ENCODE data around the gene MEIS1. TPM values are rescaled to one million over a fixed set of nuclear protein-coding genes. Genes with fewer than 3 reads are reported as not detected.

MEIS1 gene
- total RNA-seq, 1 experiment from 2014 or later = 6.2 TPM

- Histone ChIP-seq H3K9me3 (replicated peaks) (no peaks in the 10 kb centered on the region), H3K27me3 (replicated peaks) (no peaks in the 10 kb centered on the region), H3K4me1 (replicated peaks) (no peaks in the 10 kb centered on the region), H3K4me3 (no peak overlapping the region), H3K27ac (no peak overlapping the region), H3K36me3 (no peaks in the 10 kb centered on the region)
- no peak for DNase-seq (ENCODE audit: low read depth in 1 of 2, low spot score in 2 of 2)
Measured at GRCh38 chr2:66544258-66544657, 109.3 kb downstream of the MEIS1 start.

DNA sequence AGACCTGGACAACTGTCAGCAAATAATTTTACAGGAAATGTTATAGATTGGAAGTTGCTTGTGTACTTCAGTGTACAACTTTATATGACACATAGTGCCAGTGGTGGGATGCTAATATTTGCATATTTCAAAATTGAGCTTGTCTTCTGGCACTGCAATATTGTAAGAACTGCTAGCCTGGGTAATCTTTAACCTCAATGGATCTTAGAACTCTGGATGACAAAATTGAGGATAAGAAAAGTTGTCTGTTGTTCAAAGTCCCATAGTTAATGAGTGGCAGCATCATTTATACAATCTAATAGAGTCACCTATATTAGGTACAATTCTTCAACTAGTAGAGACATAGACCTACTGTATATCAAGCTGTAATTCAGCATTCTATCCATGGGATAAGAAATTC is 110.3 kb downstream of the MEIS1 start:
- Histone ChIP-seq H3K27ac (no peak overlapping the region), H3K36me3 (no peaks in the 10 kb centered on the region), H3K4me3 (no peak overlapping the region), H3K27me3 (replicated peaks) (no peaks in the 10 kb centered on the region), H3K9me3 (replicated peaks) (no peaks in the 10 kb centered on the region), H3K4me1 (replicated peaks) (no peaks in the 10 kb centered on the region)
- no peak for DNase-seq (ENCODE audit: low read depth in 1 of 2, low spot score in 2 of 2)

- Histone ChIP-seq H3K27ac (no peak overlapping the region), H3K27me3 (replicated peaks) (no peaks in the 10 kb centered on the region), H3K4me1 (replicated peaks) (no peaks in the 10 kb centered on the region), H3K36me3 (no peaks in the 10 kb centered on the region), H3K4me3 (no peak overlapping the region), H3K9me3 (replicated peaks) (no peaks in the 10 kb centered on the region)
- no peak for DNase-seq (ENCODE audit: low read depth in 1 of 2, low spot score in 2 of 2)
Measured at GRCh38 chr2:66547118-66547517, 112.2 kb downstream of the MEIS1 start.

GRCh38 chr2:66547887-66548286 is 113.0 kb downstream of the MEIS1 start:
- Histone ChIP-seq H3K36me3 (no peaks in the 10 kb centered on the region), H3K4me1 (replicated peaks) (no peaks in the 10 kb centered on the region), H3K27me3 (replicated peaks) (no peaks in the 10 kb centered on the region), H3K4me3 (no peak overlapping the region), H3K27ac (no peak overlapping the region), H3K9me3 (replicated peaks) (no peaks in the 10 kb centered on the region)
- DNase-seq (ENCODE audit: low read depth in 1 of 2, low spot score in 2 of 2) = no peak

DNA sequence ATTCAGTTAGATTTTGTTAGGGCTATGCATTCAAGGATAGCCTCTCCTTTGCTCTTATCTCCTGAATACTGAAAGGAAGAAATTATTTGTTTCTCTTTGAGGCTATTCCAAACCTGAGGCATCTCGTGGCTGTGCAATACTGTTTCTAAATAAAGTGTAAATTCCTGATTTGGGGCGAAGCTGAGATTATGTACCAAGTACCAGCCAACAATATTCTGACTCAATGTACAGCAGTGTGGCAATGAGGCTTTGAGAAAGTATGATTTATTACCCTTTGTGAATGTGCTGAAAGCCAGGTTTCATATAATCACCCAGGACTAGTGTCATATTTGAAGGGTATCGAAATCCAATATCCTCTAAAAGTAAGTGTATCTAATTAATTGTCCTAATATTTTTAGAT is 113.5 kb downstream of the MEIS1 start:
- Histone ChIP-seq H3K27me3 (replicated peaks) (no peaks in the 10 kb centered on the region), H3K27ac (no peak overlapping the region), H3K9me3 (replicated peaks) (no peaks in the 10 kb centered on the region), H3K36me3 (no peaks in the 10 kb centered on the region), H3K4me1 (replicated peaks) (no peaks in the 10 kb centered on the region), H3K4me3 (no peak overlapping the region)
- DNase-seq (ENCODE audit: low read depth in 1 of 2, low spot score in 2 of 2) = no peak

DNA sequence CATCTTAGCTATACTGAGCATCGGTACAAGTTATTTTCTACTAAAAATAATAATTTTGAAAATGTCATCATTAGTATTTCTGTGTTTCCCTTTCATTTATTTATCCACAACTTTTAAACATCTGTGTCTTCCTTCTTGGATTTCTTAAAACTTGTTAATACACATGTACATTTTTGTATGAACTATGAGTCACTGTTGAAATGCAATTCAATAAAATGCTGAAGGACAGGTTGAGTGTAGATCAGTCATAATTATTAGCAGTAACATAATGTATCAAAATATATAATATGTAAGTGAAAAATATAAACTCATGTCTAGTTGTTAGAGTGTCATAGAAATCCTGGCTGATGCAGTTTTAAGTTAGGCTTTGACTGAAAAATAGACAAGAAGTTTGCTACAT is 115.9 kb downstream of the MEIS1 start:
- DNase-seq (ENCODE audit: low read depth in 1 of 2, low spot score in 2 of 2) = no peak

DNA sequence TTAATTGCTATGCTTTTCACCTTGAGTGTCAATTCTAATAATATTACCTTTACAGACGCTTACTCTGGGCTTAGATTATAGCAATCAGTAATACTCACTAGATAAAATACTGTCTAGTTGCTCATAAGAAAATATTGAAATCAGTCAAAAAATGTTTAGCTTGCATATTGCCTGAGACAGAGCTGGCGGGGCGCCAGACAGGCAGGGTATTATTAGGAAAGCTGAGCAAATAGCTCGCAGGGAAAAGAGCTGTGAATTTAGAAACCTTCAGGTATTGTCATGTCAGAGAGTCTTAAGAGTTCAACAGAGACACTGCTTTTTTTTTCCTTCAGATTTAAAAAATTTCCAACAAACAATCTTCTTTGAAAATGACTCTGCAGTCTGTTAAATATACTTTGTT is 118.4 kb downstream of the MEIS1 start:
- DNase-seq (ENCODE audit: low read depth in 1 of 2, low spot score in 2 of 2) = no peak
- H3K27me3 ChIP-seq (replicated peaks) = no peaks in the 10 kb centered on the region
- H3K27ac ChIP-seq = no peak overlapping the region
- no peak overlapping the region for H3K4me3 ChIP-seq
- no peaks in the 10 kb centered on the region for H3K4me1 ChIP-seq (replicated peaks)
- no peaks in the 10 kb centered on the region for H3K9me3 ChIP-seq (replicated peaks)
- no peaks in the 10 kb centered on the region for H3K36me3 ChIP-seq

More for the DNA sequence above, 115.9 kb downstream of the MEIS1 start:
- Histone ChIP-seq H3K9me3 (replicated peaks) (no peaks in the 10 kb centered on the region), H3K4me3 (no peak overlapping the region), H3K36me3 (no peaks in the 10 kb centered on the region), H3K4me1 (replicated peaks) (no peaks in the 10 kb centered on the region), H3K27me3 (replicated peaks) (no peaks in the 10 kb centered on the region), H3K27ac (no peak overlapping the region)

DNA sequence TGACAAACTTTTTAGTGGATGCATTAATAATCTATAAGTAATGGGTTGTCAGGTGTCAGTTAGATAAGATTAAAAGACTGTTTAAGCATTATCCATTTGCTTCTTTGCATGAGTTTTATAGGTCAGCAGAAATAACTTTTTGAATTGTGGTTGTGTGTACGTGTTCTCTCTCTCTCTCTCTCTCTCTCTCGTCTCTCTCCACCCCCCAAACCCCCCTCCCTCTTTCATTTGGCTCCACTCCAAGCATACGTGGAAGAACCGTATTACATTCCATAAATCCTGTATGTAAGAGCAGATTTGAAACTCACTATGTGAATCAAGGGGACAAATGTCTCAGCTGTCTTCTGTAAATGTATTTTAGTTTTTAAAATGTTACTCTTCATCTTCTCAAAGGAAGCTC is 120.2 kb downstream of the MEIS1 start:
- Histone ChIP-seq H3K27ac (no peak overlapping the region), H3K4me3 (no peak overlapping the region), H3K9me3 (replicated peaks) (no peaks in the 10 kb centered on the region), H3K27me3 (replicated peaks) (no peaks in the 10 kb centered on the region), H3K36me3 (no peaks in the 10 kb centered on the region), H3K4me1 (replicated peaks) (no peaks in the 10 kb centered on the region)
- DNase-seq (ENCODE audit: low read depth in 1 of 2, low spot score in 2 of 2) = no peak

- H3K27ac ChIP-seq = no peak overlapping the region
Measured at GRCh38 chr2:66555501-66556324, 120.8 kb downstream of the MEIS1 start.

GRCh38 chr2:66559672-66560071 is 124.7 kb downstream of the MEIS1 start:
- Histone ChIP-seq H3K36me3 (no peaks in the 10 kb centered on the region), H3K4me1 (replicated peaks) (peaks cover 17% of the 10 kb centered on the region), H3K27ac (no peak overlapping the region), H3K27me3 (replicated peaks) (no peaks in the 10 kb centered on the region), H3K9me3 (replicated peaks) (no peaks in the 10 kb centered on the region), H3K4me3 (no peak overlapping the region)
- DNase-seq (ENCODE audit: low read depth in 1 of 2, low spot score in 2 of 2) = no peak

More at GRCh38 chr2:66555501-66556324, 120.8 kb downstream of the MEIS1 start:
- H3K4me3 ChIP-seq = no peak overlapping the region
- DNase-seq (ENCODE audit: low read depth in 1 of 2, low spot score in 2 of 2) = no peak
- no peaks in the 10 kb centered on the region for H3K9me3 ChIP-seq (replicated peaks)
- H3K4me1 ChIP-seq (replicated peaks) = no peaks in the 10 kb centered on the region
- H3K36me3 ChIP-seq = no peaks in the 10 kb centered on the region
- H3K27me3 ChIP-seq (replicated peaks) = no peaks in the 10 kb centered on the region

DNA sequence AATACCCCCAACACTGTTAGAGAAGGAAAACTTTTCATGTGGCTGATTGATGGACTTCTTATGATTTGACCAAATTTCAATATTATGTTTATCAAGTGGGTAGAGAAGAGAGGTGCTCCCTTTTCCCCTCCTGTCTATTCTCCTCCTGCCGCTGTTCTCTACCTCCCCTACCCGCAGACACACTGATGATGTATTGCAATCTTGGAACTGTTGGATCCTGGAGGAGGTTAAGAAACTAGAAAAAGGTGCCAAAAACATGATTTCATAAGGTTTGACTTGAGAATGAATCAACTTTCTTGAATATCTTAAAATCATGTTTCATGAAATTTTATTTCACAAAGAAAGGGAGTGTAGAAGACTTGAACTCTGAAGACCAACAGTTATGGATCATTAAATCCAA is 125.8 kb downstream of the MEIS1 start:
- Histone ChIP-seq H3K4me1 (replicated peaks) (peaks cover 17% of the 10 kb centered on the region), H3K27me3 (replicated peaks) (no peaks in the 10 kb centered on the region), H3K36me3 (no peaks in the 10 kb centered on the region), H3K27ac (no peak overlapping the region), H3K4me3 (no peak overlapping the region), H3K9me3 (replicated peaks) (no peaks in the 10 kb centered on the region)
- no peak for DNase-seq (ENCODE audit: low read depth in 1 of 2, low spot score in 2 of 2)

- H3K9me3 ChIP-seq (replicated peaks) = no peaks in the 10 kb centered on the region
- peak in 1 of 2 experiments; percentile 48 for DNase-seq (ENCODE audit: low read depth in 1 of 2, low spot score in 2 of 2)
- H3K36me3 ChIP-seq = no peaks in the 10 kb centered on the region
- no peak overlapping the region for H3K4me3 ChIP-seq
- no peaks in the 10 kb centered on the region for H3K27me3 ChIP-seq (replicated peaks)
- H3K4me1 ChIP-seq (replicated peaks) = peaks cover 17% of the 10 kb centered on the region
- no peak overlapping the region for H3K27ac ChIP-seq
Measured at GRCh38 chr2:66561645-66562303, 126.8 kb downstream of the MEIS1 start.

DNA sequence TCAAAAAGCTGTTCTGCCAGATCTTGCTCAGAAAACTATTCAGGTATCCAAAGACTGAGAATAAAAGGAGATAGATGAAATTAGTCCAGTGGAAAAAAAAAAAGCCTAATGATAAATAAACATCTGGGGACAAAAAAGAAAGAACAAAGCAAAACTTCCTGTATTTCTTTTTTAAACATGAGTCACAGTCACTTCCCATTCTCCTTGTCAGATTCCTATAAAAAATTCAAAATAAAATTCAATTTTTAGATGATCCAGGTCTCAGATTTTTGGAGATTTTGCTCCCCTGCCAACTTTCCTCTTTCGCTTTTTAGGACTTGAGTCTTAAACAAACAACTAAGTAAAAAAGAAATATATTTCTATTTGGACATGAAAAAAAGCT is 127.4 kb downstream of the MEIS1 start:
- no peaks in the 10 kb centered on the region for H3K36me3 ChIP-seq
- peaks cover 17% of the 10 kb centered on the region for H3K4me1 ChIP-seq (replicated peaks)
- peak in 1 of 2 experiments; percentile 35 for DNase-seq (ENCODE audit: low read depth in 1 of 2, low spot score in 2 of 2)
- no peak overlapping the region for H3K4me3 ChIP-seq
- H3K27me3 ChIP-seq (replicated peaks) = no peaks in the 10 kb centered on the region
- no peak overlapping the region for H3K27ac ChIP-seq
- no peaks in the 10 kb centered on the region for H3K9me3 ChIP-seq (replicated peaks)

GRCh38 chr2:66563473-66563872 is 128.5 kb downstream of the MEIS1 start:
- no peak overlapping the region for H3K27ac ChIP-seq
- H3K4me1 ChIP-seq (replicated peaks) = peaks cover 17% of the 10 kb centered on the region
- no peak overlapping the region for H3K4me3 ChIP-seq
- no peaks in the 10 kb centered on the region for H3K9me3 ChIP-seq (replicated peaks)
- DNase-seq (ENCODE audit: low read depth in 1 of 2, low spot score in 2 of 2) = no peak
- no peaks in the 10 kb centered on the region for H3K36me3 ChIP-seq
- no peaks in the 10 kb centered on the region for H3K27me3 ChIP-seq (replicated peaks)

Measured in SJSA1 (cell line).